IPS-20b (cell line): ENCODE measurements around the gene LRRC73.
A peak's percentile ranks its signal among the peaks of the same experiment; 100 is the strongest.
"Not testable (repeated sequence)": the region's sequence is repeated elsewhere in the genome, so short reads cannot be mapped to it uniquely, and the experiment has no call there.

Experiments used
- H3K27ac ChIP-seq: one replicate; pipeline ENCODE4 v1.5.1; 2013; ENCODE audit warnings: low read length
- H3K27me3 ChIP-seq: 2 replicates; pipeline ENCODE4 v1.6.1; 2013; ENCODE audit warnings: mild to moderate bottlenecking, low read length, inconsistent platforms; ENCODE audit not compliant: insufficient read depth
- H3K36me3 ChIP-seq: 2 replicates; pipeline ENCODE4 v1.6.1; 2013; ENCODE audit warnings: low read depth, mild to moderate bottlenecking, inconsistent platforms, low read length, moderate library complexity; ENCODE audit not compliant: insufficient read depth
- H3K4me1 ChIP-seq: 2 replicates; pipeline ENCODE4 v1.6.1; 2013; ENCODE audit warnings: mild to moderate bottlenecking, control low read depth, inconsistent platforms, low read length, moderate library complexity; ENCODE audit not compliant: insufficient read depth
- H3K4me3 ChIP-seq: 2 replicates; pipeline ENCODE4 v1.5.1; 2013; ENCODE audit warnings: mild to moderate bottlenecking, low read length, inconsistent platforms
- H3K9ac ChIP-seq: 2 replicates; pipeline ENCODE4 v1.6.1; 2013; ENCODE audit warnings: low read depth, mild to moderate bottlenecking, inconsistent platforms, low read length, moderate library complexity
- H3K9me3 ChIP-seq: 2 replicates; pipeline ENCODE4 v1.6.1; 2013; ENCODE audit warnings: mild to moderate bottlenecking, low read depth, low read length, inconsistent platforms; ENCODE audit not compliant: insufficient read depth

LRRC73 gene

DNA sequence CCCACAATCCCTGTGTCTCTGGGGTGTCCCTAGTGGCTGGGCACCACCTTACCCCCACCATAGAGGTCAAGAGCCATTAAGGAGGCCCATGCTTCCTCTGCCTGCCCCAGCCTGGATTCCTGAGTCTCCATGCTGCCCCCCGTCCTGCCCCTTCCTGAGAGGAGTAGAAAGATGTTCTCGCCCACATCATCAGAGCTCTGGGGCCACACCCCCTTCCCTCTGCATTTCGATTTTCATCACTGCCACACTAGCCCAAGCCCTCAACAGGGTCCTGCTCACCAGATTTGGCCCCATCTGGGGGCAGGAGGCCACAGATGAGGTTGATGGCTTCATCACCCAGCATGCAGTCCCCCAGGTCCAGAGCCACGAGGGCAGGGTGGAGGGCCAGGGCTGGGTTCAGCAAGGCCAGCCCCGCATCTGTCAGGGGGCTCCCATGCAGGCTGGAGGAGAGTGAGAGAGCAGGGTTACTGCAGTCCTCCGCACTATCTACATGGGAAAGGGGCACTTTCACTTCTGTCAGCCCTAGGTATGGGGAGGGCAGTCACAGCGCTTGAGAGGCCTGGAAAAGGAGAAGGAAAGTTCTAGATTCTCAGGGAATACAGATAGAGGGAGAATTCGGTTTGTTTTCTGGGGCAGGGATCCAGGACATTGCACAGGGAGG lies 1.5 kb downstream of the LRRC73 start:
- no peaks in the 10 kb centered on the region for H3K4me1 ChIP-seq
- peaks cover 29% of the 10 kb centered on the region for H3K27me3 ChIP-seq
- H3K9ac ChIP-seq: no peak overlapping the region
- peaks cover 39% of the 10 kb centered on the region for H3K36me3 ChIP-seq
- H3K9me3 ChIP-seq: no peaks in the 10 kb centered on the region
- H3K4me3 ChIP-seq: peak overlapping the region; percentile 67; the same call in 1 of the 2 replicates
- H3K27ac ChIP-seq: no peak overlapping the region

DNA sequence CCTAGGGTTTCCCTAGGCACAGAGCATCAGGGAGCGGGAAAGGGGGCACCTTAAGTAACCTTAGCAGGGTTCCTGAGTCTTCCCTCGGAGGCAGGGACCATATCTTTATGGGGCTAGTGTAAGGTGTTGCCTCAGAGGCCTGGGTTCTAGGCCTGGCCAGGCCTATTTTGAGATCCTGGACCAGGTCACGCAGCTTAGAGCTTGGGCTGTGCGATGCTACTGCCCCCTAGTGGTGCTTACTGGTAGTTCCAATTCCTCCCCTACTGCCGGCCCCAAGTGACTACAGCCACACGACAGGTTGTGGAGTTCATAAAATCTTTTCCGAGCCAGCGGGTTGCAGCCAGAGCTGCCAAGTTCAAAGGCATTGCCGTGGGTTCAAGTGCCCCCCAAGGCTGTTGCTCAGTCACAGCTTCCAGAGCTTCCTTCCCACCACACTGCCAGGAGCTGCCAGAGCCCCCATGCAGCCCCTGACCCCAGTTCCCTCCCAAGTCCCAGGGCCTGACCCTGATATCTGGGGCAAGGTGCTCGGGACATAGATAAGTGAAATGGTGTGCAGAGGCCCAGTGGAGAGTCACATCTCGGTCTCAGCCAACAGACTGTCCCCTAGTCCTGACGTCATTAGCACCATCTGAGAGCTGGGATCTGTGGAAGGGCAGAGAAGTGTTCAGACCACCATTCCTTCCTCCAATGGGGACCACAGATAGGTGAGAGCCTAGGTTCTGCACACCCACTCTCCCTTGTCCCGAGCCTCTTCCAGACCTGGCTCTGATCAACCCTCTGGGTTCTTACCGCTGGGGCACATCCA lies 3.3 kb downstream of the LRRC73 start:
- Histone ChIP-seq H3K27ac (no peak overlapping the region), H3K27me3 (peaks cover 29% of the 10 kb centered on the region), H3K36me3 (peaks cover 39% of the 10 kb centered on the region), H3K4me3 (no peak overlapping the region), H3K9ac (no peak overlapping the region), H3K4me1 (no peaks in the 10 kb centered on the region), H3K9me3 (no peaks in the 10 kb centered on the region)

DNA sequence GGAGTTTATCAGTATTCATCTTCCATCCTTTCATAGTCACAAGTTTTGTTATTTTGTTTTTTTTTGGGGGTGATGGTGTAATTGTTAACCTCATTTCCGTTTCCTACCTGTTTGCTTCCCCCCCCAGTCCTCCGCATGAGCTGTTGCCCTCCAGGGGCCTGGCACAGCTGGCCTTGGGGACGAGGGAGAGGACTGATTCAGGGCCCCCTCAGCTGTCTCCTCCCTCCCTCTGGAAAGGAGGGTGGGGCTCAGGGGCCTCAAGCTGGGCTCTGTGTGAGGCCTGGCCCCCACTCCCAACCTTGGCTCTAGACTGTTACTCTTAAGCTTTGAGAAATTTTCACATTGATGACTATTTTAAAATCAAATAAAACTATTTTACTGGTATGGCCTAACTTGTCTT lies 4.0 kb downstream of the LRRC73 start:
- Histone ChIP-seq H3K4me1 (no peaks in the 10 kb centered on the region), H3K4me3 (no peak overlapping the region), H3K36me3 (peaks cover 39% of the 10 kb centered on the region), H3K9me3 (no peaks in the 10 kb centered on the region), H3K9ac (no peak overlapping the region), H3K27me3 (peaks cover 29% of the 10 kb centered on the region), H3K27ac (no peak overlapping the region)

DNA sequence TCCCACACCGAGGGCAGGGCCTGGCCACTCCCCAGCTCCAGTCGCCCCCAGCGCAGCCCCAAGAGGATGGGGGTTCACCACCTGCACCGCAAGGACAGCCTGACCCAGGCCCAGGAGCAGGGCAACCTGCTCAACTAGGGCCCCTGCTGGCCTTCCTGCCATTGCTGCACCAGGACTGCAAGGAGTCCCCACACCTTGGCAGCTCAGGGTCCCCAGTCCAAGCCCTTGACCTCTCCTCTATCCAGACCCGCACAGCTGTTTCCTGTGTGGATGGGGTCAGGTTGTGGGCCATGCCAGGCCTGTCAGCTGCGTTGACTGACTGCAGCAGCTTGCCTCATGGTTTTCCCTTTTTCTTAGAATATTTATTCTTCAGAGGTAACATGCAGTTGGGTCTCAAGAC lies 4.4 kb downstream of the LRRC73 start:
- Histone ChIP-seq H3K27me3 (peaks cover 29% of the 10 kb centered on the region), H3K4me1 (no peaks in the 10 kb centered on the region), H3K4me3 (no peak overlapping the region), H3K27ac (no peak overlapping the region), H3K9ac (no peak overlapping the region), H3K9me3 (no peaks in the 10 kb centered on the region), H3K36me3 (peaks cover 42% of the 10 kb centered on the region)

DNA sequence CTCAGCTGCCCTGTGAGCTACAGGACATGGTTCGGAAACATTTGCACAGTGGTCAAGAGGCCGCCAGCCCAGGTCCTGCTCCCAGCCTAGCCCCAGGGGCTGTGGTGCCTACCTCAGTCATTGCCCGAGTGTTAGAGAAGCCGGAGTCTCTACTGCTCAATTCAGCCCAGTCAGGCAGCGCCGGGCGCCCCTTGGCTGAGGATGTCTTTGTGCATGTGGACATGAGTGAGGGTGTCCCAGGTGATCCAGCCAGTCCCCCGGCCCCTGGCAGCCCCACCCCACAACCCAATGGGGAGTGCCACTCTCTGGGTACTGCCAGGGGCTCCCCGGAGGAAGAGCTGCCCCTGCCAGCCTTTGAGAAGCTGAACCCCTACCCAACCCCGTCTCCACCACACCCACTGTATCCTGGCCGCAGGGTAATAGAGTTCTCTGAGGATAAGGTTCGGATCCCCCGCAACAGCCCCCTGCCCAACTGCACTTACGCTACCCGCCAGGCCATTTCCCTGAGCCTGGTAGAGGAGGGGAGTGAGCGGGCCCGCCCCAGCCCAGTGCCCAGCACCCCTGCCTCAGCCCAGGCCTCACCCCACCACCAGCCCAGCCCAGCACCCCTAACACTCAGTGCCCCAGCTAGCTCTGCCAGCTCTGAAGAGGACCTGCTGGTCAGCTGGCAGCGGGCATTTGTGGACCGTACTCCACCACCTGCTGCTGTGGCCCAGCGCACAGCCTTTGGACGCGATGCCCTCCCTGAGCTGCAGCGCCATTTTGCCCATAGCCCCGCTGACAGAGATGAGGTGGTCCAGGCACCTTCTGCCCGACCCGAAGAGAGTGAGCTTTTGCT lies 5.2 kb downstream of the LRRC73 start:
- H3K9ac ChIP-seq: no peak overlapping the region
- no peak overlapping the region for H3K27ac ChIP-seq
- H3K4me3 ChIP-seq: no peak overlapping the region
- H3K9me3 ChIP-seq: no peaks in the 10 kb centered on the region
- H3K36me3 ChIP-seq: peaks cover 49% of the 10 kb centered on the region
- peaks cover 29% of the 10 kb centered on the region for H3K27me3 ChIP-seq
- H3K4me1 ChIP-seq: no peaks in the 10 kb centered on the region

DNA sequence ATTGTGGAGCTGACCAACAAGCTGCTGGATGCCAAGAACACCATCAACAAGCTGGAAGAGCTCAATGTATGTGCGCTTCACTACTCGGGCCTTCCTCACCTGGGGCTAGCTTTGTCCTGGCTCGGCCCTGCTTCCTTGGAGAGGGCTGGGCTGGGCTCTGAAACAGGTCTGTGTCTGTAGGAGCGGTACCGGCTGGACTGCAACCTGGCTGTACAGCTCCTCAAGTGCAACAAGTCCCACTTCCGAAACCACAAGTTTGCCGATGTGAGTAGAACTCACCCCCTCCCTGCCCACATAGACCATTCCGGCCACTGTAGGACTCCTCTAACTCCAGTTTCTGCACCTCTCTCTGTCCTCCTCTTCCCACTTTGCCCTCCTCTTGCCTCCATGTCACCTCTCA lies 6.7 kb downstream of the LRRC73 start:
- peaks cover 64% of the 10 kb centered on the region for H3K36me3 ChIP-seq
- H3K9ac ChIP-seq: no peak overlapping the region
- peaks cover 16% of the 10 kb centered on the region for H3K27me3 ChIP-seq
- H3K9me3 ChIP-seq: no peaks in the 10 kb centered on the region
- H3K4me1 ChIP-seq: no peaks in the 10 kb centered on the region
- H3K27ac ChIP-seq: no peak overlapping the region
- no peak overlapping the region for H3K4me3 ChIP-seq

DNA sequence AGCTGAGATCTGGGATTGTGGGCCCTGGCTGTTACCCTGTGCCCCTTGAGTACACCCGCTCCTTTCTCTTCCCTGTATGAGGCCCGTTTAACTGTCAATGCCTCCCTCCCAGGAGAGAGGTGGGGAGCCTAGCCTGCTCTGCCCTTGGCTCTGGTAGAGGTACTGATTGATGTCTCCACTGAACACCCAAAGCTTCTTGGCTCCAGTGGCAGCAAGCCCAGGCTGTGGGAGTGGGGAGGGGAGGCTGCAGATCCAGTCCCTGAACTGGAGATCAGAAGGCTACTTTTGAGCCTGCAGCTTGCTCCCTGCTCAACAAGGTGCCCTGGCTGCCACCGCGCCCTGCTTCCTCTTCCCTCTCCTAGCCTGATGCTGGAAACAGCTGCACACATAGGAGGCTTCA lies 7.5 kb downstream of the LRRC73 start:
- no peaks in the 10 kb centered on the region for H3K9me3 ChIP-seq
- no peak overlapping the region for H3K4me3 ChIP-seq
- H3K27ac ChIP-seq: no peak overlapping the region
- no peaks in the 10 kb centered on the region for H3K4me1 ChIP-seq
- peaks cover 72% of the 10 kb centered on the region for H3K36me3 ChIP-seq
- H3K27me3 ChIP-seq: peaks cover 9% of the 10 kb centered on the region
- H3K9ac ChIP-seq: no peak overlapping the region

DNA sequence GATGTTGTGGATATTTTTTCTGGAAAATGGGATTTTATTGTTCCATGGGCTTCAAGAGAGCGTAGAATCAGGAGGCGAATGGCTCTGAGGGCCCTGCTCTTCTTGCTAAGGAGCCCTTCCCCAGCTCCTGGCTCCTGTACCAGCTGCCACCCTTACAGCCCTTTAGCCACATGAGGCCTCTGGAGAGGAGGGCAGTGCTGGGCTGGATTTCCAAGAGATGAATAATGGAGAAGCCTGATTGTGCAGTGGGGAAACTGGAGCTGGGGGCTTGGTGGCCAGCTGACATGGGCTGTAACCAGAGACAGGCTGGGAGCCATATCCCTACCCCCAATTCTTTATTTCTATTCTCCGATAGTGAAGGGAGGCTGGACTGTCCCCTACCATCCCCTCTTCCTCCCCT lies 9.2 kb downstream of the LRRC73 start:
- H3K4me3 ChIP-seq: no peak overlapping the region
- no peaks in the 10 kb centered on the region for H3K9me3 ChIP-seq
- no peak overlapping the region for H3K9ac ChIP-seq
- no peak overlapping the region for H3K27ac ChIP-seq
- H3K4me1 ChIP-seq: peaks cover 4% of the 10 kb centered on the region
- H3K27me3 ChIP-seq: no peaks in the 10 kb centered on the region
- H3K36me3 ChIP-seq: peaks cover 77% of the 10 kb centered on the region

DNA sequence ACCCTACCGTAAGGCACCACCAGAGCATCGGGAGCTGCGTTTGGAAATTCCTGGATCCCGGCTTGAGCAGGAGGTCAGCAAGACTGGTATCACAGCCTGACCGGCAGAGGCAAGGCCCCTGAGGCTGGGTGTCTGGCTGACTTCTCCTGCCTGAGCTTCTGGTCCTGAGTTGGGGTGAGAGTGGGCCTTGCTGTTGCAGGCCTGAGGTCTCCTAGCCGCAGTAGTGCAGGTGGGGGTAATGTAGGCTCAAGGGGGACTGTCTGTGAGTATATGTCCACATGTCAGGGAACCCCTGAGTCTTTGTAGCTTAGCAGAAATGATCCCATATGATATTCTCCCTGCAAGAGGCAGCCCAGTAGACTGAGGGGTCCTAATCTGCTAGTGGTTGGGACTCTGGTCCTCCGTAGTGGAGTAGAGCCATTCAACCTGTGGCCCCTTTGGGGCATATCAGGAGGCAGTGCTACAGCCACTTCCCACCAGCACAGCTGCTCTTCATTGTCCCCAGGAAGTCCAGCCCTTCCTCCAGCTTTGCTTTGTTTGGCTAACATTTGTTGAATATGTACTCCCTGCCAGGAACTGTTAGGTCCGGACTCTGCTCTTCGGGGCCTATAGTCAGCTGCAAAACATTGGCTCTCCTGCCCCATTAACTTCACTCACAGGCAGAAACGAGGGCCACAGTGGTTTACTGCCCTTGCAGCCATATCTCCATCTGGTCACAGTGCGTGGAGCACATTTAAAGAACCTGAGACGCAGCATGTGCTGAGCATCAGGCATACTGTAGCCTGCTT lies 10.9 kb downstream of the LRRC73 start:
- Histone ChIP-seq H3K27ac (no peak overlapping the region), H3K36me3 (peaks cover 67% of the 10 kb centered on the region)

DNA sequence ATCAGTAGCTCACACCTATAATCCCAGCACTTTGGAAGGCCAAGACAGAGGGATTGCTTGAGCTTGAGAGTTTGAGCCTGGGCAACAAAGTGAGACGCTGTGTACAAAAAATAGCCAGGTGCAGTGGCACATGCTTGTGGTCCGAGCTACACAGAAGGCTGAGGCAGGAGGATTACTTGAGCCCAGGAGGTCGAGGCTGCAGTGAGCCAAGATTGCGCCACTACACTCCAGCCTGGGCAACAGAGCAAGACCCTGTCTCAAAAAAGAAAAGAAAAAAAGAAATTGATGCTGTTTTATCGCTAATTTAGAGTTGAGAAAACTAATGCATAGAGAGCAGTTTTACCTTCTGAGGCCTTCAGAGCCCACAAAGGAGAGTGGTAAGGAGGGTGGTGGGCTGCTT lies 11.9 kb downstream of the LRRC73 start:
- H3K4me3 ChIP-seq, H3K4me1 ChIP-seq, H3K9me3 ChIP-seq, H3K27me3 ChIP-seq, H3K27ac ChIP-seq, H3K9ac ChIP-seq: not testable (repeated sequence)
- peaks cover 65% of the 10 kb centered on the region for H3K36me3 ChIP-seq

More for the DNA sequence above, 10.9 kb downstream of the LRRC73 start:
- H3K9ac ChIP-seq: no peak overlapping the region
- H3K4me3 ChIP-seq: no peak overlapping the region
- H3K4me1 ChIP-seq: peaks cover 6% of the 10 kb centered on the region
- H3K27me3 ChIP-seq: no peaks in the 10 kb centered on the region
- H3K9me3 ChIP-seq: no peaks in the 10 kb centered on the region

DNA sequence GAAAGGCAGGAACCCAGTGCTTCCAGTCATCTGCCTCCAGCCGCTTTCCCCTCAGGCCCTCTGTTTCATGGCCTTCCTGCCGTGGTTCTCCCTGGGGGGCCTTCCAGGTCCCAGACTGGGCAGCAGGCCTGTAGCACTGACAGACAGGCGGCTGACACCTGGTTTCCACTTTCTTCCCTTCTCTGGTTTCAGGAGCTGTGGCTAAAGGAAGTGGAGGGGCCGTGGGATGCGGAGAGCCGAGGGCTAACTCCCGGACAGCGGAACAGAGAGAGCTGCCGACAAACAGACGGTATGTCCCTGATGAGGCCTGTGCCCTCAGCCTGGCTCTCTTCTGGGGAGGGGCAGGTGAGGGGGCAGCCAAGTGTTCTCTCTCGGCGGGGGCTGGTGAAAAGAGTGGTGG lies 12.5 kb downstream of the LRRC73 start:
- Histone ChIP-seq H3K9me3 (no peaks in the 10 kb centered on the region), H3K27ac (no peak overlapping the region), H3K9ac (no peak overlapping the region), H3K27me3 (no peaks in the 10 kb centered on the region), H3K36me3 (peaks cover 59% of the 10 kb centered on the region), H3K4me3 (no peak overlapping the region), H3K4me1 (peaks cover 14% of the 10 kb centered on the region)
